Hematopoietic multipotent progenitor cell treated with erythropoietin and hydrocortisone succinate and interleukin-3 and kit ligand, for 17 days (in vitro differentiated cells): ENCODE results near the gene METTL1.
"Not testable (repeated sequence)": the region's sequence is repeated elsewhere in the genome, so short reads cannot be mapped to it uniquely, and the experiment has no call there.

ENCODE experiments used
- DNase-seq: peaks from one replicate; pipeline ENCODE4 v3.0.0-alpha.2; 2015; ENCODE audit warnings: low spot score

The METTL1 gene

GRCh38 chr12:57724003-57724935 lies 47.6 kb downstream of the METTL1 start:
- no peak for DNase-seq

DNA sequence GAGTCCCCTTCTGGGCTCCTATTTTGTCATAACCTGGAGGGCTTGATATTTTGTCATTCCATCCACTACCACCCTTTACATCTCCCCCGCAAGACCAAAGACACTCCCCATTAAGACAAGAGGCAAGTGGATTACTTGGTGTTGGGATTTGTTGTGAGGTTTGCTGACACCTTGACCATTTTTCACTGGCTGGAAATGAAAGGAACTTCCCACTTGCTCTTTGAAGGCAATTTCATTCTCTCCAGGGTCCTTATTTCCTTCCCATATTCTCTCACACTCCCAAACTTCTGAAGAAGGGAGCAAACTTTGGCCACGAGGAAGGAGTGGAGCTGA lies 48.3 kb downstream of the METTL1 start:
- no peak for DNase-seq

DNA sequence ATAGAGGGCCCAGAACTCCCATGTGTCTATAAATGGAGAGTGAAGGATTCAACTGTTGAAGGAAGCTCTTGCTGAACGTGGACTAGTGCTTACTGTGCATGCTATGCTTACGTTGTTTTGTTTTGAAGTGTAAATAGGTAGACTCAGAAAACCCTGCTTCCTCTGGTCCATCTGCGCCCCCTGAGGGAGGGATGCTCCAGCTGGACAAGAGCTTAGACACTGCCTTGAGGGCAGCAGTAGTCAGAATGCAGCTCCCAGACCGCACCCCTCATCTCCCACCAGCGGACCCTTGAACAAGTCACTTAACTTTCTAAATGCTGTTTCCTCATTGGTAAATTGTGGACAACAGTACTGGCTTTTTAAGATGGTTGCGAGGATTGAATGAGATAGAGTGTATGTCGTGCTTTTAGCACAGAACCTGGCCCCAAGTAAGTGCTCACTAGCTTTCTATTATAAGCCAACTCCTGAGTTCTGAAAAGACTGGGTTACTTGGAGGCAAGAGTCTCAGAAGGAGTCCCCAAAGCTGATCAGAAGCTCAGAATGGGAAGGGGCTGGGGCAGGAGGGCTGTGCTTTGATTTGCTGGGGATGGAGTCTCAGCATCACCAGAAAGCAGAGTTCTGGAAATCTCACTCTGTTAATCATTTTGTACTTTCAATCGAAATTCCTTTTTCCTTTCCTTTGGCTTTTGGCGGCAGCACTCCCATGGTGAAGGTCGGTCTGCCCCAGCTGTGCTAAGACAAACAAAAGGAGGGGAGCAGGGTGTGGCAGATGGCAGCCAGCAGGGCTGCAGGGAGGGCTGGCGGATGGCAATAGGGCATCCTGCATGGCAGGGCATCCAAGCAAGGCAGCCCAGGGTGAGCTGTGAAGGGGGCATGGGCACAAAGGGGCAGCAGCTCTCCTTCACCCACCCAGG lies 48.9 kb downstream of the METTL1 start:
- DNase-seq = no peak

- DNase-seq = not testable (repeated sequence)
Observed at GRCh38 chr12:57721846-57722608, 49.9 kb downstream of the METTL1 start.

GRCh38 chr12:57720606-57721595 lies 51.0 kb downstream of the METTL1 start:
- DNase-seq = no peak

- no peak for DNase-seq
Observed at GRCh38 chr12:57719777-57720605, 51.9 kb downstream of the METTL1 start.

GRCh38 chr12:57718641-57719528 lies 53.0 kb downstream of the METTL1 start:
- no peak for DNase-seq
